Upper lobe of left lung (tissue), 6 donors: ENCODE data around the gene MTG2. TPM values are rescaled to one million over a fixed set of nuclear protein-coding genes. Genes with fewer than 3 reads are reported as not detected.
A peak's percentile ranks its signal among the peaks of the same experiment; 100 is the strongest.

ENCODE experiments used
- ATAC-seq, 2 donors: fragments of 200-7000 bp; cut with Tn5 transposase; one replicate each; pipeline ENCODE4 v1.9.1; 2022; ENCODE audit warnings: mild to moderate bottlenecking in 2 of 2, moderate library complexity in 2 of 2; ENCODE audit not compliant: low FRiP score in 2 of 2
- DNase-seq, 2 donors: peaks; one replicate each; pipeline ENCODE4 v3.0.0-alpha.2; 2019 to 2020
- H3K27ac ChIP-seq, 4 donors: fragments of 200-600 bp; sonication (generic); one replicate each; pipeline ENCODE4 v1.5.1; 2016 to 2019
- H3K27me3 ChIP-seq, 4 donors: fragments of 200-600 bp; sonication (generic); one replicate each; pipeline ENCODE4 v1.5.1; 2017 to 2019
- H3K36me3 ChIP-seq, 4 donors: fragments of 200-600 bp; sonication (generic); one replicate each; pipeline ENCODE4 v1.5.1; 2016 to 2019
- H3K4me1 ChIP-seq, 4 donors: fragments of 200-600 bp; sonication (generic); one replicate each; pipeline ENCODE4 v1.5.1; 2018 to 2019
- H3K4me3 ChIP-seq, 4 donors: fragments of 200-600 bp; sonication (generic); one replicate each; pipeline ENCODE4 v1.5.1; 2017 to 2019; ENCODE audit warnings: mild to moderate bottlenecking in 2 of 4, moderate library complexity in 1 of 4
- H3K9me3 ChIP-seq, 4 donors: fragments of 200-600 bp; sonication (generic); one replicate each; pipeline ENCODE4 v1.5.1; 2018 to 2019
- CTCF ChIP-seq, 6 experiments: fragments of 450-650 bp in 4 of 6; fragments of 200-600 bp in 2 of 6; sonication (generic) in 2 of 6; IDR thresholded peaks; one replicate each; pipeline ENCODE4 v1.5.1; 2016 to 2019; ENCODE audit warnings: antibody characterized with exemption in 6 of 6
- EP300 ChIP-seq, 4 donors: sonication (generic); formaldehyde crosslinking; IDR thresholded peaks; one replicate each; pipeline ENCODE4 v1.5.1; 2017; ENCODE audit warnings: antibody characterized with exemption in 4 of 4, control low read depth in 2 of 4
- POLR2A ChIP-seq, 4 donors: fragments of 450-650 bp; IDR thresholded peaks; one replicate each; pipeline ENCODE4 v1.5.1; 2016 to 2017; ENCODE audit warnings: antibody characterized with exemption in 4 of 4, mild to moderate bottlenecking in 2 of 4
- POLR2AphosphoS5 ChIP-seq, 2 donors: sonication (generic); formaldehyde crosslinking; IDR thresholded peaks; one replicate each; pipeline ENCODE4 v1.5.1; 2017; ENCODE audit warnings: antibody characterized with exemption in 2 of 2
- WGBS, 2 donors: methylation state at CpG; one replicate each; pipeline ENCODE4 v1.1.5; 2017 to 2018; 5-methylcytosine and 5-hydroxymethylcytosine counted together
- total RNA-seq, 6 donors: library from RNA; depleted of rRNA in 4 of 6; stranded (reverse); fragments of >200 nt in 4 of 6; gene quantifications; one replicate each; pipeline versions ENCODE4 v1.1.0 to v1.2.1, GENCODE V29; 2016 to 2021
- donor health status: DM: no; HTN: no; CAD: no; lungs with moderate emphysema.
- donor health status: DM: no; HTN: yes; CAD: no; lungs with severe emphysema.

Gene MTG2
- total RNA-seq, 6 donors from 2014 or later = 28.3 to 42.3 (median 32.0) TPM

GRCh38 chr20:62158088-62158400 lies 24.8 kb upstream of the MTG2 start:
- no peak for ATAC-seq
- 94 to 99% methylated on average over 8 to 9 of the region's 12 CpGs for WGBS, 2 donors
- TF ChIP-seq POLR2AphosphoS5 (IDR thresholded peaks at IDR 0.05) (no peak), CTCF (IDR thresholded peaks at IDR 0.05) (no peak), POLR2A (IDR thresholded peaks at IDR 0.05) (no peak), EP300 (IDR thresholded peaks at IDR 0.05) (no peak)
- no peaks in the 10 kb centered on the region for H3K9me3 ChIP-seq
- H3K4me1 ChIP-seq = peaks cover 0 to 10% (median 1%) of the 10 kb centered on the region in 4 donors
- H3K27me3 ChIP-seq = no peaks in the 10 kb centered on the region
- no peak overlapping the region for H3K4me3 ChIP-seq
- DNase-seq = no peak
- no peak overlapping the region for H3K27ac ChIP-seq
- H3K36me3 ChIP-seq = peaks cover 0 to 48% (median 31%) of the 10 kb centered on the region in 4 donors

- 92 to 97% methylated on average over 22 of the region's 22 CpGs for whole genome bisulfite sequencing, 2 donors
- no peak for ATAC-seq
- H3K27ac ChIP-seq = no peak overlapping the region
- H3K27me3 ChIP-seq = no peaks in the 10 kb centered on the region
- peaks cover 0 to 10% (median 1%) of the 10 kb centered on the region in 4 donors for H3K4me1 ChIP-seq
- H3K36me3 ChIP-seq = peaks cover 0 to 53% (median 36%) of the 10 kb centered on the region in 4 donors
- DNase-seq = peak in 1 of 2 donors; percentile 70
- H3K4me3 ChIP-seq = no peak overlapping the region
- no peaks in the 10 kb centered on the region for H3K9me3 ChIP-seq
- TF ChIP-seq EP300 (IDR thresholded peaks at IDR 0.05) (no peak), POLR2A (IDR thresholded peaks at IDR 0.05) (no peak), CTCF (IDR thresholded peaks at IDR 0.05) (no peak), POLR2AphosphoS5 (IDR thresholded peaks at IDR 0.05) (no peak)
Observed at GRCh38 chr20:62158541-62158940, 24.3 kb upstream of the MTG2 start.

GRCh38 chr20:62159052-62159451 lies 23.8 kb upstream of the MTG2 start:
- H3K4me1 ChIP-seq = peaks cover 0 to 10% (median 1%) of the 10 kb centered on the region in 4 donors
- no peak for ATAC-seq
- TF ChIP-seq POLR2AphosphoS5 (IDR thresholded peaks at IDR 0.05) (no peak), POLR2A (IDR thresholded peaks at IDR 0.05) (no peak), CTCF (IDR thresholded peaks at IDR 0.05) (no peak), EP300 (IDR thresholded peaks at IDR 0.05) (no peak)

GRCh38 chr20:62159839-62160238 lies 23.0 kb upstream of the MTG2 start:
- no peak for DNase-seq
- 80% methylated on average over 13 to 14 of the region's 14 CpGs for WGBS, 2 donors
- H3K4me3 ChIP-seq = no peak overlapping the region
- H3K4me1 ChIP-seq = peaks cover 0 to 10% (median 1%) of the 10 kb centered on the region in 4 donors
- TF ChIP-seq POLR2A (IDR thresholded peaks at IDR 0.05) = no peak
- TF ChIP-seq CTCF (IDR thresholded peaks at IDR 0.05) = no peak
- no peak for TF ChIP-seq POLR2AphosphoS5 (IDR thresholded peaks at IDR 0.05)
- no peak for TF ChIP-seq EP300 (IDR thresholded peaks at IDR 0.05)
- H3K36me3 ChIP-seq = peaks cover 0 to 61% (median 46%) of the 10 kb centered on the region in 4 donors
- H3K27me3 ChIP-seq = no peaks in the 10 kb centered on the region
- no peak overlapping the region for H3K27ac ChIP-seq
- no peaks in the 10 kb centered on the region for H3K9me3 ChIP-seq
- no peak for ATAC-seq

More at GRCh38 chr20:62159052-62159451, 23.8 kb upstream of the MTG2 start:
- Histone ChIP-seq H3K4me3 (no peak overlapping the region), H3K36me3 (peaks cover 0 to 58% (median 41%) of the 10 kb centered on the region in 4 donors), H3K27me3 (no peaks in the 10 kb centered on the region), H3K9me3 (no peaks in the 10 kb centered on the region), H3K27ac (no peak overlapping the region)
- DNase-seq = peak in 1 of 2 donors; percentile 63
- 94 to 98% methylated on average over 7 to 11 of the region's 11 CpGs for WGBS, 2 donors

- TF ChIP-seq EP300 (IDR thresholded peaks at IDR 0.05) (no peak), POLR2AphosphoS5 (IDR thresholded peaks at IDR 0.05) (no peak), CTCF (IDR thresholded peaks at IDR 0.05) (no peak), POLR2A (IDR thresholded peaks at IDR 0.05) (no peak)
- Histone ChIP-seq H3K27me3 (no peaks in the 10 kb centered on the region), H3K36me3 (peaks cover 0 to 65% (median 48%) of the 10 kb centered on the region in 4 donors), H3K9me3 (no peaks in the 10 kb centered on the region), H3K4me3 (no peak overlapping the region), H3K4me1 (peaks cover 0 to 10% (median 1%) of the 10 kb centered on the region in 4 donors), H3K27ac (no peak overlapping the region)
- DNase-seq (no peak), ATAC-seq (no peak)
- 90 to 97% methylated on average over 8 to 9 of the region's 9 CpGs for WGBS, 2 donors
Observed at GRCh38 chr20:62160253-62160652, 22.6 kb upstream of the MTG2 start.
